ENCODE results near the gene S100A7. TPM values are rescaled to one million over a fixed set of nuclear protein-coding genes. Genes with fewer than 3 reads are reported as not detected.

S100A7 gene
- polyA plus RNA-seq, 4 donors = not detected

DNA sequence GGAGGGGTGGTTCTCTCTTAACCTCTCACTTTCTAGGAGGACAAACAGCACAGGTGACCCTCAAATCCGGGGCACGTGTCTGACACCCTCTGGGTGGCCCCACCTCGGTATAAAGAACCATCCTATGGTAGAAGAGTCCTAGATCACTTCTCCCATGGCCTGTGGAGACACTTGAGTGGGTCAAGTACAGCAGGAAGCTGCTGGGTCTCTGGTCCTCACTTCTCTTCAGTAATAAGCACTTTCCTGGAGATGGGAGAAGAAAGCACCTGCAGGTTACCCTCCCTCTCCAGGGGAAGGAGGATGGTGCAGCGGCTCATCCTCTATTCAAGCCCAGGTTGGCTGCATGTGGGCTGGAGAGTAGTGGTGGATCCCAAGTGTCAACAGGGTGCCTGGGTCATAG, 17.0 kb downstream of the S100A7 start:
- no peak for DNase-seq
- Histone ChIP-seq H3K27ac (ENCODE audit: low read depth in 1 of 3, low read length in 2 of 3) (no peak overlapping the region), H3K4me3 (ENCODE audit: low read depth in 1 of 3, low read length in 3 of 3) (no peak overlapping the region), H3K4me1 (ENCODE audit: control insufficient read depth in 3 of 3, insufficient read depth in 2 of 3, low read depth in 1 of 3, low read length in 2 of 3) (no peaks in the 10 kb centered on the region), H3K36me3 (ENCODE audit: control insufficient read depth in 3 of 3, insufficient read depth in 2 of 3, low read depth in 1 of 3, low read length in 3 of 3) (no peaks in the 10 kb centered on the region), H3K27me3 (ENCODE audit: control insufficient read depth in 3 of 3, insufficient read depth in 3 of 3, low read length in 3 of 3) (no peaks in the 10 kb centered on the region), H3K9me3 (ENCODE audit: control insufficient read depth in 2 of 2, insufficient read depth in 1 of 2, low read depth in 1 of 2, low read length in 1 of 2) (no peaks in the 10 kb centered on the region)
- FAIRE-seq = no peak
- 47 to 58% (median 48%) methylated on average over 4 of the region's 4 CpGs for WGBS, 3 donors

DNA sequence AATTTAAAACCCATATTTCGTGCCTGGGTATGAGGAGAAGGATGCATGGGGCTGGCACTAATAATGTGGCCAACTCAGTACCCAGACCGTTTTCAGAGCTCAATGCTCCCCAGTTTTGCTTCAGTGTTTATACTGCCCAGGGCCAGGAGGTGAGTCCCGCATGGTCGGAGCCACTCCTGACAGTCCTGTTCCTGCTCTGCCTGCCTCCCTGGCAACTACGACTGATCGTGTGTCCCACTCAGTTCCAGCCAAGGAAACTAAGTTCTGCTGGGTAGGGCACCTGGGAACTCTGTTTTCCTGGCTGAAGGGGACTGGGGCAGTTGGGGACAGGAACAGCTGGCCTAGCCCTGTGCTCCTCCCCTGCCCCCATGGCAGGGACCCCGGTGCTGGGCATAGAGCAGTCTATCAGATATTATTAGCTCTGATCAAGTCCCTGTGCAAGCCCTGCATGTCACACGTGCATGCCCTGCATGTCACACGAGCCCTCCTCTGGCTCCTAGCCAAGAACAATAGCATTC, 19.2 kb downstream of the S100A7 start:
- Histone ChIP-seq H3K36me3 (ENCODE audit: control insufficient read depth in 3 of 3, insufficient read depth in 2 of 3, low read depth in 1 of 3, low read length in 3 of 3) (no peaks in the 10 kb centered on the region), H3K4me1 (ENCODE audit: control insufficient read depth in 3 of 3, insufficient read depth in 2 of 3, low read depth in 1 of 3, low read length in 2 of 3) (no peaks in the 10 kb centered on the region), H3K9me3 (ENCODE audit: control insufficient read depth in 2 of 2, insufficient read depth in 1 of 2, low read depth in 1 of 2, low read length in 1 of 2) (no peaks in the 10 kb centered on the region), H3K27ac (ENCODE audit: low read depth in 1 of 3, low read length in 2 of 3) (no peak overlapping the region), H3K27me3 (ENCODE audit: control insufficient read depth in 3 of 3, insufficient read depth in 3 of 3, low read length in 3 of 3) (no peaks in the 10 kb centered on the region), H3K4me3 (ENCODE audit: low read depth in 1 of 3, low read length in 3 of 3) (no peak overlapping the region)
- DNase-seq (no peak), FAIRE-seq (no peak)
- 37 to 65% (median 41%) methylated on average over 9 of the region's 9 CpGs for WGBS, 3 donors

DNA sequence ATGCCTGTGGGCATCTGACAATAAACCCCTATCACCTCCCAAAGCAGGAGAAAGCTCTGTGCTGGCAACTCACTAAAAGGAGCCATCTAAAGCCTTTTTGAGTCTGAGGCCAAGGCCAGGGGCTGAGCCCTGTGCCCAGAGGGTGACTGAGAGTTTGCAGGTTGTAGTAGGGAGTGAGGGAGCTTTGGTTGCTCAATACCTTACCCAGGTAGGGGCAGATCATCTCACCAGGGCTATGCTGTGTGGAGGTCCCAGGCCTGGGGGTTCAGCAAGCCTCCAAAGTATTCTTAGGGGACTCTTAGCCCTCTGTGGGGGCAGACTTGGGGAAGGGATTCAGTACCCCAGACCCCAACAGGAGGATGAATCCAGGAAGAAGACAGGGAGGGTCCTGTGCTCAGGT, 21.2 kb downstream of the S100A7 start:
- Histone ChIP-seq H3K4me3 (ENCODE audit: low read depth in 1 of 3, low read length in 3 of 3) (no peak overlapping the region), H3K27me3 (ENCODE audit: control insufficient read depth in 3 of 3, insufficient read depth in 3 of 3, low read length in 3 of 3) (no peaks in the 10 kb centered on the region), H3K36me3 (ENCODE audit: control insufficient read depth in 3 of 3, insufficient read depth in 2 of 3, low read depth in 1 of 3, low read length in 3 of 3) (no peaks in the 10 kb centered on the region), H3K4me1 (ENCODE audit: control insufficient read depth in 3 of 3, insufficient read depth in 2 of 3, low read depth in 1 of 3, low read length in 2 of 3) (no peaks in the 10 kb centered on the region), H3K27ac (ENCODE audit: low read depth in 1 of 3, low read length in 2 of 3) (no peak overlapping the region), H3K9me3 (ENCODE audit: control insufficient read depth in 2 of 2, insufficient read depth in 1 of 2, low read depth in 1 of 2, low read length in 1 of 2) (no peaks in the 10 kb centered on the region)
- FAIRE-seq (no peak), DNase-seq (no peak)

DNA sequence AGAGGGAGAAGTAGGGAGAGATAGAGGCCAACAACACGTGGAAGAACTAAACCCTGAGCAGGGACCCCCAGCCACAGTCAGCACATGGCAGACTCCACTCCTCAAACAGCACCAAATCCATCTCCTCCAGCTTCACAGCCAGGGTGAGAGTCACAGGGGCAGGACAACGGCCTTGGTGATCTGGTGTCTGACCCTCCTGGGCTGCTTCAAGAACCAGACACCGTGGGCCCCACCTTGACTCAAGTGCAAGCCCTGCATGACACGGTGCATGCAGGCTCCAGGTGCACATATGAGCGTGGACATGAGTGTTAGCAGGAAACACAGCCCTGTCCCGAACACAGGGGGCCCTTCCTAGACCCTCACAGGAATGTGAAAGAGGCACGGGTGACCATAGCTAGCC, 21.9 kb downstream of the S100A7 start:
- no peaks in the 10 kb centered on the region for H3K36me3 ChIP-seq (ENCODE audit: control insufficient read depth in 3 of 3, insufficient read depth in 2 of 3, low read depth in 1 of 3, low read length in 3 of 3)
- no peaks in the 10 kb centered on the region for H3K4me1 ChIP-seq (ENCODE audit: control insufficient read depth in 3 of 3, insufficient read depth in 2 of 3, low read depth in 1 of 3, low read length in 2 of 3)
- no peak overlapping the region for H3K4me3 ChIP-seq (ENCODE audit: low read depth in 1 of 3, low read length in 3 of 3)
- no peak for FAIRE-seq
- no peak for DNase-seq
- WGBS, 3 donors = 50 to 70% (median 57%) methylated on average over 7 of the region's 7 CpGs
- H3K9me3 ChIP-seq (ENCODE audit: control insufficient read depth in 2 of 2, insufficient read depth in 1 of 2, low read depth in 1 of 2, low read length in 1 of 2) = no peaks in the 10 kb centered on the region
- no peaks in the 10 kb centered on the region for H3K27me3 ChIP-seq (ENCODE audit: control insufficient read depth in 3 of 3, insufficient read depth in 3 of 3, low read length in 3 of 3)
- H3K27ac ChIP-seq (ENCODE audit: low read depth in 1 of 3, low read length in 2 of 3) = no peak overlapping the region

DNA sequence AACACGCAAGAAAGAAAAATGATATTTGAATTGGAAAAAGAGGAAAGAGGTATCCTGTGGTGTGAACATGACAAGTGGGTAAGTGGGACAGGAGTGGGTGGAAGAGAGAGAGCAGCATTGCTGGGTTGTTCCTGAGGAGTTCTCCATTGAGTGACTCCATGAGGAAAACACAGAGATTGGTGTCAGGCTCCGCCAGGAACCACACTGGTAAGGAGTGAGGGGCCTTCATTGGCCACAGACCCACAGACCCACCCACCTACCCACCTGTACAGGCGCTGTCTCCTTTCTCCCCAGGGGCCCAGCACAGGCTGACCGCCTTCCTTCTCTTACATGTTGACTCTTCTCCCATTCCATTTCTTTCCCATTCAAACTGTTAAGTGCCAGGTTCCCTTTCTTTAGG, 23.2 kb downstream of the S100A7 start:
- Histone ChIP-seq H3K4me3 (ENCODE audit: low read depth in 1 of 3, low read length in 3 of 3) (no peak overlapping the region), H3K27ac (ENCODE audit: low read depth in 1 of 3, low read length in 2 of 3) (no peak overlapping the region), H3K36me3 (ENCODE audit: control insufficient read depth in 3 of 3, insufficient read depth in 2 of 3, low read depth in 1 of 3, low read length in 3 of 3) (no peaks in the 10 kb centered on the region), H3K4me1 (ENCODE audit: control insufficient read depth in 3 of 3, insufficient read depth in 2 of 3, low read depth in 1 of 3, low read length in 2 of 3) (no peaks in the 10 kb centered on the region), H3K9me3 (ENCODE audit: control insufficient read depth in 2 of 2, insufficient read depth in 1 of 2, low read depth in 1 of 2, low read length in 1 of 2) (no peaks in the 10 kb centered on the region), H3K27me3 (ENCODE audit: control insufficient read depth in 3 of 3, insufficient read depth in 3 of 3, low read length in 3 of 3) (no peaks in the 10 kb centered on the region)
- WGBS, 3 donors = 78 to 85% (median 84%) methylated on average over 4 of the region's 4 CpGs
- no peak for DNase-seq
- FAIRE-seq = no peak

DNA sequence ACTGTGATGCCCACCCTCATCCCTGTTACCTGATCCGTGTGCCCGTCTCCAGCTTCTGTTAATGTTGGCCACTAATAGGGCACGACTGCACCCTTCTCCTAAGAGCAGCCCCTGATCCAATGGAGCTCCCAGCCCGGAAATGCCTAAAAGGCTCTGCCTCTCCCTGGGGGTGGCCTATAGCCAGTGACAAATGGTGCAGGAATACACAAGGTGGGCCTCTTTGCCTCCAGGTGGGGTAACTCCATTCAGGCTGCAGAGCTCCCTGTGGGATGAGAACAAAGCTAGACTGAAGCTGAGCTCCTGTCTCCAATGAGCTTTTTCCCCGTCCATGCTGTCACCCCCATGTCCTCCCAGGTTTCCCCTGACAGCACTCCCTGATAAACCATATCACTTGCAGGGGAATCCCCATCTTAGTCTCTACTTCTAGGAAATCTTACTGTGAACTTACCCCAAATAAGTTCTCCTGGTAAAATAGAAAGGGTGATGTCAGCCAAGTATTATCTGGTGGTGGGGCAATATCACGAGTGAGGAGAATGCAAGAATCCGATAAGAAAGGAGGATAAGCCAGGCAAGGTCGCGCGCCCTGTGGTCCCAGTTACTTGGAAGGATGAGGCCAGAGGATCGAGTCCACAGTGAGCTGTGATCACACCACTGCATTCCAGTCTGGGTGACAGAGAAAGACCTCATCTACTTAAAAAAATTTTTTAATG, 25.6 kb downstream of the S100A7 start:
- DNase-seq = no peak
- Histone ChIP-seq H3K4me1 (ENCODE audit: control insufficient read depth in 3 of 3, insufficient read depth in 2 of 3, low read depth in 1 of 3, low read length in 2 of 3) (no peaks in the 10 kb centered on the region), H3K27ac (ENCODE audit: low read depth in 1 of 3, low read length in 2 of 3) (no peak overlapping the region), H3K27me3 (ENCODE audit: control insufficient read depth in 3 of 3, insufficient read depth in 3 of 3, low read length in 3 of 3) (no peaks in the 10 kb centered on the region), H3K9me3 (ENCODE audit: control insufficient read depth in 2 of 2, insufficient read depth in 1 of 2, low read depth in 1 of 2, low read length in 1 of 2) (no peaks in the 10 kb centered on the region), H3K4me3 (ENCODE audit: low read depth in 1 of 3, low read length in 3 of 3) (no peak overlapping the region), H3K36me3 (ENCODE audit: control insufficient read depth in 3 of 3, insufficient read depth in 2 of 3, low read depth in 1 of 3, low read length in 3 of 3) (no peaks in the 10 kb centered on the region)
- no peak for FAIRE-seq
- WGBS, 3 donors = 69 to 74% (median 69%) methylated on average over 11 of the region's 11 CpGs

DNA sequence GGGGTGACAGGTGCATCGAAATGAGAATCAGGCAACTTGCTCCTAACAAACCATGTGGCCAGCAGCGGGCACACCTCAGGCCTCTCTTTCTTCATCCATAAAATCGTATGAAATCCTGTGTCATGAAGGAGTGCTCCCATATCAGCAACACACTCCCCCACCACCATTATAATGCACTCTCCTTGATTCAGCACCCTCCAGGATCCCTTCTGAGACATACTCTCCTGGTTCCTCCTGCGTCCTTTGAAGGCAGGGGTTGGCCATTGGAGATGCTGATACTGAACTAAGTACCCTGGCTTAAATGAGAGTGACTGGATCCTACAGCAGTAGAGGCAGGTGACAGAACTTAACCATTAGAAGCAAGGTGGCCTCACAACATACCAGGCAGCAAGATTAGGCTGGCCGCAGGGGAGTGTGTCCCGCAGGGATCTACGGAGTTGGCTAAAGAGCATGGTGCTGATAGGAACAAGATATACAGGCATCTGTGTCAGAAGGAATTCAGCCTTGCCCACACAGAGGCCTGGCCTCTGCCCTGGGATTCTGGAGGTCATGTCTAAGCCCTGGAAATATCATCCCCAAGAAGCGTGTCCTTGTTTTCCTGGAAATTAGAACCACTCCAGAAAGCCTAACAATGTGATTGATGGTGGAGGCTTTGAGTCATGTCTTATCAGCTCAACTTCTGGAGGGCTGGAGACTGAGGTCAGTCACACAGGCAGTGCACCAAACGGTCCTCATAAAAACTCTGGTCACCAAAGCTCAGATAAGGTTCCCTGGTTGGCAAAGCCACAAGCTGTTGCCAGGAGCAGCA, 27.4 kb downstream of the S100A7 start:
- no peaks in the 10 kb centered on the region for H3K36me3 ChIP-seq (ENCODE audit: control insufficient read depth in 3 of 3, insufficient read depth in 2 of 3, low read depth in 1 of 3, low read length in 3 of 3)
- H3K27ac ChIP-seq (ENCODE audit: low read depth in 1 of 3, low read length in 2 of 3) = no peak overlapping the region
- H3K4me1 ChIP-seq (ENCODE audit: control insufficient read depth in 3 of 3, insufficient read depth in 2 of 3, low read depth in 1 of 3, low read length in 2 of 3) = no peaks in the 10 kb centered on the region
- no peak for DNase-seq
- WGBS, 3 donors = 66 to 70% (median 67%) methylated on average over 9 of the region's 9 CpGs
- no peaks in the 10 kb centered on the region for H3K9me3 ChIP-seq (ENCODE audit: control insufficient read depth in 2 of 2, insufficient read depth in 1 of 2, low read depth in 1 of 2, low read length in 1 of 2)
- no peak for FAIRE-seq
- H3K27me3 ChIP-seq (ENCODE audit: control insufficient read depth in 3 of 3, insufficient read depth in 3 of 3, low read length in 3 of 3) = peaks cover 0 to 3% (median 0%) of the 10 kb centered on the region in 3 donors
- no peak overlapping the region for H3K4me3 ChIP-seq (ENCODE audit: low read depth in 1 of 3, low read length in 3 of 3)

DNA sequence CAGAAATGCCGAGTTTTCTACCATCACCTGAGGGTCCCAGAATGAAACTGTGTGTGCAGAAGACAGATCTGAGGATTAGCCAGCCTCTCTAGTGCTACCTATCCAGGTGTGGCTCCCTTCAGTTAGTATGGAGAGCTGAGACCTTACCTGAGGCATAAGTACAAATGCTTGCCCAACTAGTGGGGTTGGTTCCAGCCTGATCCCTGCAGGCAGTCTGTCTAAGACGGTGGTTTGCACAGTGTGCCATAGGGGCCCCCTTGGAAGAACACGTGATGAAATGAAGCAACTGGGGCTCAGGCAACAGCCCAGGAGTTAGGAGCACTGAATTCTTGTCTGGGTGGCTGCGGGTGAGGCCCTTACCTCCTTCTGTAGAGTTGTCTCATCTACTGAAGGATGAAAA, 28.5 kb downstream of the S100A7 start:
- DNase-seq = no peak
- Histone ChIP-seq H3K9me3 (ENCODE audit: control insufficient read depth in 2 of 2, insufficient read depth in 1 of 2, low read depth in 1 of 2, low read length in 1 of 2) (no peaks in the 10 kb centered on the region), H3K36me3 (ENCODE audit: control insufficient read depth in 3 of 3, insufficient read depth in 2 of 3, low read depth in 1 of 3, low read length in 3 of 3) (no peaks in the 10 kb centered on the region), H3K4me3 (ENCODE audit: low read depth in 1 of 3, low read length in 3 of 3) (no peak overlapping the region), H3K27ac (ENCODE audit: low read depth in 1 of 3, low read length in 2 of 3) (no peak overlapping the region), H3K27me3 (ENCODE audit: control insufficient read depth in 3 of 3, insufficient read depth in 3 of 3, low read length in 3 of 3) (peaks cover 0 to 3% (median 0%) of the 10 kb centered on the region in 3 donors), H3K4me1 (ENCODE audit: control insufficient read depth in 3 of 3, insufficient read depth in 2 of 3, low read depth in 1 of 3, low read length in 2 of 3) (no peaks in the 10 kb centered on the region)
- WGBS, 3 donors = 50 to 67% (median 50%) methylated on average over 4 of the region's 4 CpGs
- FAIRE-seq = no peak
